Caco-2 (cell line): Measurements from ENCODE around the gene BICD1. TPM values are rescaled to one million over a fixed set of nuclear protein-coding genes. Genes with fewer than 3 reads are reported as not detected.

Source experiments
- BruUV-seq: library from RNA; stranded (reverse); fragments of 400-500 nt; replicated peaks from 2 replicates; lab custom pipeline; 2021; lab: Mats Ljungman, UMichigan
- CTCF ChIA-PET: fragments of 300-600 bp; sonication (Branson Sonifier 250); formaldehyde crosslinking; loops from one replicate; lab custom pipeline; 2022; ENCODE audit warnings: antibody characterized with exemption; lab: Charles Lee
- POLR2A ChIA-PET: fragments of 300-600 bp; sonication (Branson Sonifier 250); formaldehyde crosslinking; loops from one replicate; lab custom pipeline; 2022; ENCODE audit warnings: antibody characterized with exemption; lab: Charles Lee
- DNase-seq, 2 experiments: peaks; one replicate each; pipeline versions ENCODE4 v3.0.0 to v3.0.0-alpha.2; 2020 to 2022
- H3K27me3 ChIP-seq: replicated peaks from 2 replicates; pipeline ENCODE4 v1.6.0; 2011; ENCODE audit warnings: low read length; ENCODE audit not compliant: control insufficient read depth, insufficient read depth
- H3K36me3 ChIP-seq: 2 replicates; pipeline ENCODE4 v1.5.1; 2011; ENCODE audit warnings: low read length; ENCODE audit not compliant: control insufficient read depth, insufficient read depth
- H3K4me1 ChIP-seq: fragments of 250-450 bp; sonication (Bioruptor Pico); 2 replicates; pipeline ENCODE4 v1.5.1; 2020; ENCODE audit warnings: mild to moderate bottlenecking
- H3K4me3 ChIP-seq: 2 replicates; pipeline ENCODE4 v1.5.1; 2011; ENCODE audit warnings: low read depth, mild to moderate bottlenecking, control low read depth, low read length
- H3K9me3 ChIP-seq: fragments of 250-450 bp; sonication (Bioruptor Pico); 2 replicates; pipeline ENCODE4 v1.5.1; 2020; ENCODE audit warnings: mild to moderate bottlenecking, moderate library complexity
- H3K27ac Mint-ChIP-seq: one replicate; pipeline ENCODE4 v1.8.0; 2022; ENCODE audit warnings: mixed read lengths; ENCODE audit not compliant: unreplicated experiment
- H3K27me3 Mint-ChIP-seq: one replicate; pipeline ENCODE4 v1.8.0; 2022; ENCODE audit warnings: mixed read lengths; ENCODE audit not compliant: insufficient read depth, unreplicated experiment
- H3K36me3 Mint-ChIP-seq: one replicate; pipeline ENCODE4 v1.8.0; 2022; ENCODE audit warnings: mild to moderate bottlenecking, mixed read lengths; ENCODE audit not compliant: insufficient read depth, unreplicated experiment
- H3K4me1 Mint-ChIP-seq: one replicate; pipeline ENCODE4 v1.8.0; 2022; ENCODE audit warnings: low read depth, mixed read lengths; ENCODE audit not compliant: unreplicated experiment
- H3K4me3 Mint-ChIP-seq: one replicate; pipeline ENCODE4 v1.8.0; 2022; ENCODE audit warnings: mild to moderate bottlenecking, moderate library complexity, mixed read lengths; ENCODE audit not compliant: unreplicated experiment
- H3K9me3 Mint-ChIP-seq: one replicate; pipeline ENCODE4 v1.8.0; 2022; ENCODE audit warnings: mixed read lengths; ENCODE audit not compliant: unreplicated experiment
- CTCF ChIP-seq, 2 experiments: fragments of 200-600 bp in 1 of 2; IDR thresholded peaks; 1 replicate in 1 of 2; 2 replicates in 1 of 2; pipeline versions ENCODE4 v1.5.1 to v1.8.0; 2011 to 2022; ENCODE audit warnings: antibody characterized with exemption in 1 of 2, control low read depth in 1 of 2, inconsistent platforms in 1 of 2, low read depth in 1 of 2, low read length in 1 of 2, mild to moderate bottlenecking in 1 of 2, moderate library complexity in 1 of 2; ENCODE audit not compliant: insufficient read depth in 1 of 2, severe bottlenecking in 1 of 2, unreplicated experiment in 1 of 2
- intact Hi-C: fragments of 100-400 bp; cut with micrococcal nuclease; formaldehyde crosslinking; loops from one replicate; pipeline ENCODE4 v1.10.0; 2022; ENCODE audit not compliant: unreplicated experiment
- total RNA-seq: library from RNA; stranded (reverse); gene quantifications from 2 replicates; pipeline ENCODE4 v1.2.3, GENCODE V29; 2022

BICD1 gene
- total RNA-seq, 1 experiment from 2014 or later, result 36.2 TPM

DNA sequence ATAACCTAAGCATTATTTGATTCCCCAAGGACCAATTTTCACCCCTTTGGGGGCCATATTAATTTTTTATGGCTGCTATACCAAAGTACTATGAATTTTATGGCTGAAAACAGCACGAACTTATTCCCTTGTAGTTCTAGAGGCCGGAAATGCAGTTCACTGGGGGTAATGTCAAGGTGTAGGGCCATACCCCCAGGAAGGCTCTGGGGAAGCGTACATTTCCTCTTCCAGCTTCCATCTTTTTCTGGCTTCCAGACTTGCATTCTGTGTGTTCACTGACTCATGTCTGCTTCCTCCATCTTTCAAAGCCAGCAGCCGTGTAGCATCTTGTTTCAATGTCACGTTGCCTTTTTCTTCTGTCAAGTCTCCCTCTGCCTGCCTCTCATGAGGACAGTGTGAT, 133.5 kb downstream of the BICD1 start:
- intact Hi-C loops, result no loop called here
- H3K27me3 Mint-ChIP-seq, result no peaks in the 10 kb centered on the region
- H3K4me1 Mint-ChIP-seq, result no peaks in the 10 kb centered on the region
- no peaks in the 10 kb centered on the region for H3K27me3 ChIP-seq
- no peak for DNase-seq
- no peak overlapping the region for H3K4me3 Mint-ChIP-seq
- H3K4me3 ChIP-seq, result no peak overlapping the region
- H3K9me3 Mint-ChIP-seq, result peaks cover 11% of the 10 kb centered on the region
- TF ChIP-seq CTCF (IDR thresholded peaks at IDR 0.05; ENCODE audit: insufficient read depth in 1 of 2, low read depth in 1 of 2, low read length in 1 of 2, severe bottlenecking in 1 of 2, unreplicated experiment in 1 of 2), result no peak
- H3K9me3 ChIP-seq, result no peaks in the 10 kb centered on the region; the same call in 1 of the 2 replicates
- no TSS peak for BruUV-seq
- H3K36me3 ChIP-seq, result no peaks in the 10 kb centered on the region
- POLR2A ChIA-PET, result no interaction called here
- H3K27ac Mint-ChIP-seq, result no peak overlapping the region
- CTCF ChIA-PET, result no interaction called here
- no peaks in the 10 kb centered on the region for H3K4me1 ChIP-seq
- H3K36me3 Mint-ChIP-seq, result peaks cover 4% of the 10 kb centered on the region

DNA sequence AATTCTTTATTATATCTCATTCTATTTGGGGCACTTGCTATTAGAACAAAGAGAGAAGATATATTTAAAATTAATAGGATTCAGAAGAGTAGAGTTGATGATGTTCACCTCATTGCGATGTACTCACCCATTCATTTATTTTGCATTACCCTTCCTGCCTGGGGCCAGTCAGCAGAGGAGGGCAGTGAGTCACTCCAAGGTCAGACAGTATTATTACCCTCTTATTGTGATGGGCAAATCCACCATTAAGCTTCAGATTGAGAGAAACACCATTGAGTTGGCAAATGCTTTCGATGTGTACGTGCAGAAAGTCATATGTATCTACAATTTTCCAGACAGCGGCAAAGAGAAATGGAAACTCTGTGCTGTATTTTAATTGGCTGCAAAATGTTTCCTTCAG, 134.2 kb downstream of the BICD1 start:
- no peak for TF ChIP-seq CTCF (IDR thresholded peaks at IDR 0.05; ENCODE audit: insufficient read depth in 1 of 2, low read depth in 1 of 2, low read length in 1 of 2, severe bottlenecking in 1 of 2, unreplicated experiment in 1 of 2)
- Mint-ChIP-seq H3K4me1 (no peaks in the 10 kb centered on the region), H3K9me3 (peaks cover 11% of the 10 kb centered on the region), H3K27ac (no peak overlapping the region), H3K27me3 (no peaks in the 10 kb centered on the region), H3K36me3 (peaks cover 3% of the 10 kb centered on the region), H3K4me3 (no peak overlapping the region)
- H3K9me3 ChIP-seq, result no peaks in the 10 kb centered on the region; the same call in 1 of the 2 replicates
- ChIA-PET CTCF (no interaction called here), POLR2A (no interaction called here)
- H3K27me3 ChIP-seq, result no peaks in the 10 kb centered on the region
- no peaks in the 10 kb centered on the region for H3K36me3 ChIP-seq
- intact Hi-C loops, result no loop called here
- DNase-seq, result no peak
- H3K4me1 ChIP-seq, result no peaks in the 10 kb centered on the region
- H3K4me3 ChIP-seq, result no peak overlapping the region
- BruUV-seq, result no TSS peak

- BruUV-seq, result no TSS peak
- H3K27me3 Mint-ChIP-seq, result no peaks in the 10 kb centered on the region
- TF ChIP-seq CTCF (IDR thresholded peaks at IDR 0.05; ENCODE audit: insufficient read depth in 1 of 2, low read depth in 1 of 2, low read length in 1 of 2, severe bottlenecking in 1 of 2, unreplicated experiment in 1 of 2), result no peak
- intact Hi-C loops, result no loop called here
- H3K27me3 ChIP-seq, result no peaks in the 10 kb centered on the region
- ChIA-PET POLR2A (interaction anchor here (0.7 kb wide), 1 partner anchor 422 kb away, joined by 10 read pairs; no protein-coding TSS in a partner anchor), CTCF (interaction anchor here (0.6 kb wide), 1 partner anchor 20 kb away, joined by 3 read pairs; no protein-coding TSS in a partner anchor)
- peaks cover 5% of the 10 kb centered on the region for H3K36me3 Mint-ChIP-seq
- no peak overlapping the region for H3K4me3 ChIP-seq
- DNase-seq, result no peak
- no peaks in the 10 kb centered on the region for H3K4me1 Mint-ChIP-seq
- peaks cover 11% of the 10 kb centered on the region for H3K9me3 Mint-ChIP-seq
- no peak overlapping the region for H3K4me3 Mint-ChIP-seq
- no peaks in the 10 kb centered on the region for H3K36me3 ChIP-seq
- H3K4me1 ChIP-seq, result no peaks in the 10 kb centered on the region
- H3K9me3 ChIP-seq, result no peaks in the 10 kb centered on the region
- no peak overlapping the region for H3K27ac Mint-ChIP-seq
Observed at GRCh38 chr12:32242641-32243040, 136.0 kb downstream of the BICD1 start.
